GM12891 (cell line): ENCODE measurements around the gene PSMD13.
A peak's percentile ranks its signal among the peaks of the same experiment; 100 is the strongest.

ENCODE experiments used
- DNase-seq: peaks from one replicate; pipeline ENCODE4 v3.0.0; 2011; ENCODE audit warnings: low spot score; ENCODE audit not compliant: insufficient read length
- FAIRE-seq: peaks from 2 replicates; lab custom pipeline; 2011; peaks lifted over from hg19 to GRCh38; lab: Jason Lieb, UNC
- PAX5 ChIP-seq: IDR thresholded peaks from 2 replicates; pipeline ENCODE4 v1.6.1; 2011; ENCODE audit warnings: low read length, moderate library complexity, mild to moderate bottlenecking; ENCODE audit not compliant: insufficient read depth, severe bottlenecking
- POLR2A ChIP-seq: IDR thresholded peaks from 2 replicates; pipeline ENCODE4 v1.6.1; 2011; ENCODE audit warnings: low read depth, low read length, control low read depth
- POLR2AphosphoS5 ChIP-seq: IDR thresholded peaks from 2 replicates; pipeline ENCODE4 v1.6.1; 2011; ENCODE audit warnings: low read depth, low read length, control low read depth
- POU2F2 ChIP-seq: IDR thresholded peaks from 2 replicates; pipeline ENCODE4 v1.6.1; 2011; ENCODE audit warnings: low read depth, mild to moderate bottlenecking, control low read depth, low read length, moderate library complexity
- SPI1 ChIP-seq: IDR thresholded peaks from 2 replicates; pipeline ENCODE4 v1.6.1; 2011; ENCODE audit warnings: low read depth, low read length, control low read depth
- TAF1 ChIP-seq: IDR thresholded peaks from 2 replicates; pipeline ENCODE4 v1.6.1; 2011; ENCODE audit warnings: low read depth, low read length, control low read depth

Gene PSMD13

DNA sequence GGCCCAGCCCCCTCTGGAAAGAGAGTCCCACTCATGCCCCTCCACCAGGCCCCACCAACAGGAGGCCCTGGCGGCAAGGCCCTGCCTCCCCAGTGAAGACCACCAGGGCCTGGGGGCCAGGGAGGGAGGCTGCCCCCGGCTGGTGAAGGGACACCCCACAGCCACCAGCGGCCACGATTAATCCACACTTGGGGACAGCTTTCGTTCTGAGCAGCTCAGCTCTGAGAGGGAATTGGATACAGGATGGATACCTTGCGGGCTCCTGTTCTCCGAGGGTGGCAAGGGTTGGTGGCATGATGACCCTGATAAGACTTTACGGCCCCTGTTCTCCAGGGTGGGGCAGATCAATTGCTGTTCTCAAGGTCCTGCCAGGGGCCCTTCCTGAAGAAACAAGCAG, 34.5 kb downstream of the PSMD13 start:
- no peak for TF ChIP-seq PAX5
- no peak for TF ChIP-seq SPI1
- TF ChIP-seq POLR2AphosphoS5, result no peak
- no peak for TF ChIP-seq POLR2A
- TF ChIP-seq POU2F2, result no peak
- no peak for TF ChIP-seq TAF1
- DNase-seq (no peak), FAIRE-seq (no peak)

DNA sequence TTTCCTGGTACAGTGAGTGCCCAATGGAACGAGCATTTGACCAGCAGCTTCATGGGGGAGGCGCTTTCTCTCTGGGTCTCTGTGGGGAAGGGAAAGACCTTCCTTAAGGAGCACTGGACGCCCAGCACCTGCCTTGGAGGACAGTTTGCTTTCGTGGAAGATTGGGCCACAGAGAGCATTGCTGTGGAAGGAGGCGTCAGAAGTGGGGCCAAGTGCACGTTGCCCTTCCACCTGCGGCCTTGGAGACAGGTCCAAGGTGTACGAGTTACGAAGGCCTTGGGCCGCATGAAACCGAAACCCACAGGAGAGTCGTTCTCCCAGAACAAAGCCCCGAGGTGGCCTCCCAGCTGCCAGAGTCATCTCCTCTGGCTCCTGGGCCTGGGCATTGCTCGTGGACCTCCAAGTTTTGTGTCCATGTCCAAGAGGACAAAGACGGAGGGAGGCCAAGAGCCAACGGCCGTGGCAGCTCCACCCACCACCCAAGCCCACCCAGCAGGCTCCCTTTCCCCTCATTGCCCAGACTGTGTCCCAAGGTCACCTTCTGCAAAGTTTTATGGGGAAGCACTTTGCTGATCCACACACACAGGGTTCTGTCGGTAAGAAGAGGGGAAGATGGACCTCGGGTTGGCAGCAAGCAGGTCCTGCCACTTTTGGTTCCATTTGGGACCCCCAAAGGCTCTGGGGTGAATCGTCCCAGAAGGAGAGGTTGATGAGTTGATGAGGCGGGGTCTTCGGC, 35.6 kb downstream of the PSMD13 start:
- TF ChIP-seq POU2F2 (no peak), POLR2A (no peak), SPI1 (no peak), TAF1 (no peak), PAX5 (no peak)

DNA sequence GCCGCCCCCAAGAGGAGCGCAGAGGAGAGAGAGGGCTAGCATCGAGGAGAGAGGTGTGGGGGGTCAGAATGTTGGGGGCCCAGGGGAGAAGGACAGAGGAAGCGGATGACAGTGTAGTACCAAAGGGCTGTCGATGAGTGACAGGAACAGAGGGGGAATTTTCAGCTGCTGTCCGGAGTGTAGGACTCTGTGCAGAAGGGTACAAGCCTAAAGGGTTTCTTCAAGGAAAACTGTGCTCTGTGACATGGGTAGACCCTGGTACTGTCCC, 36.1 kb downstream of the PSMD13 start:
- no peak for DNase-seq
- TF ChIP-seq POLR2A, result no peak
- TF ChIP-seq TAF1, result no peak

More for the DNA sequence above, 35.6 kb downstream of the PSMD13 start:
- DNase-seq (no peak), FAIRE-seq (no peak)

DNA sequence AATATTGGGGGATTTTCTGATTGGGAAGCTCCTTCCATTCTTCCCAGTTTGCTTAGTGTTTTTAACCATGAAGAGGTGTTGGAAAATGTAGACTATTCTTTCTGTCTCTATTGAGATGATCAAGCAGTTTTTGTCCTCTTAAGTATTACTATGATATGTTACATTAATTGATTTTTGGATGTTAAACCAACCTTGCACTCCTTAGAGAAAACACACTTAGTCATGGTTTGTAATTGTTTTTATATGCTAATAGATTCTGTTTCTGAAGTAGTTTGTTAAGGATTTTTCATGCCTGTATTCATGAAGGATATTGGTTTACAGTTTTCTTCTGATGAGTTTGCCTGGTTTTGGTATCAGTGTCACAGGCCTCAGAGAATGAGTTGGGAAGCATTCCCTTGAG, 39.4 kb downstream of the PSMD13 start:
- no peak for DNase-seq
- no peak for FAIRE-seq
- no peak for TF ChIP-seq POU2F2
- TF ChIP-seq PAX5, result no peak

More for the DNA sequence above, 36.1 kb downstream of the PSMD13 start:
- FAIRE-seq, result no peak

DNA sequence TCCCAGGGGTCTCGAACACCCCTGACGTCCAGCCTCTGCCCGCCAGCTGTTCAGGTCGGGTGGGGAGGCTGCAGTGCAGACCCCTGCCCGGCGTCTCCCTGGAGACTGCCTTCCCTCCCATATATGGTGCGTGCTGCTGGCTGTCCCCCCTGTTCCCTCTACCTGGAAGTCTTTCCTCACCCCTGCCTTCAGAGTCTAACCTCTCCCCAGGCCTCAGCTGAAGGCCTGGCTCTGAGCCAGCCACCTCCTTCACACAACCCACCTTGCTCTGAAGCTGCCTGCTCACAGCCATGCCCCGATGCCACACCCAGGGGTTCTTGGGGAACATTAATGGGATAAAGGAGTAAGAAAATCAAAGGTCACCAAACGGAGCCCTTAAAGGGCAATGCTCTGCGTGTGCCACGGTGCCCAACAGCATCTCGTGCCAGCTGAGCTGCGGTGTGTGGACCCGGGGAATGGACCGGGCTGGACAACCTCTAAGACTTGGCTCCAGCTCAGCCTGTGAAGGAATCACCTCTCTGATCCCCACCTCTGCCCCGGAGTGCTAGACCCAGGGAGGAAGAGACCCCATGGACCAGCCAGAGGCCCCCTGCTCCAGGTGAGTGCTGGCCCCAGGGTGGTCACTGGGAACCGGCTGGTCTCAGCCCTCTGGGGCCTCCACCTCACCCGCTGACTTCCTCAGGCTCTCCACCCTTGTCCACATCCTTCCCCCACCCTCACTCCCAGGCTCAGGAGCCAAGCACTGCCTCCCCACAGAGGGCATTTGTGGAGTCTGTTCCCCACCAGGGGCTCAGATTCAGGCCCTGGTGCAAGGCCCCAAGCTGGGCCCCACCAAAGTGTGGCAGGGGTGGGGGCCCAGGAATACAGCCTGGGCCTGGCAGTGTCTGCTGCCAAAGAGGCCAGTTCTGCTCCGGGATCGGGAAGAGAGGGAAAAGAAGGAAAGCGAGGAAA, 41.5 kb downstream of the PSMD13 start, which contains the start of gene NLRP6:
TSS of gene NLRP6 (plus strand) at position 407 of the 951 bp plus-strand sequence. CDS start at position 570, 163 bp downstream.
- FAIRE-seq, result no peak
- DNase-seq, result peak; percentile 24
- TF ChIP-seq SPI1 (no peak), POLR2AphosphoS5 (no peak), POLR2A (no peak)

DNA sequence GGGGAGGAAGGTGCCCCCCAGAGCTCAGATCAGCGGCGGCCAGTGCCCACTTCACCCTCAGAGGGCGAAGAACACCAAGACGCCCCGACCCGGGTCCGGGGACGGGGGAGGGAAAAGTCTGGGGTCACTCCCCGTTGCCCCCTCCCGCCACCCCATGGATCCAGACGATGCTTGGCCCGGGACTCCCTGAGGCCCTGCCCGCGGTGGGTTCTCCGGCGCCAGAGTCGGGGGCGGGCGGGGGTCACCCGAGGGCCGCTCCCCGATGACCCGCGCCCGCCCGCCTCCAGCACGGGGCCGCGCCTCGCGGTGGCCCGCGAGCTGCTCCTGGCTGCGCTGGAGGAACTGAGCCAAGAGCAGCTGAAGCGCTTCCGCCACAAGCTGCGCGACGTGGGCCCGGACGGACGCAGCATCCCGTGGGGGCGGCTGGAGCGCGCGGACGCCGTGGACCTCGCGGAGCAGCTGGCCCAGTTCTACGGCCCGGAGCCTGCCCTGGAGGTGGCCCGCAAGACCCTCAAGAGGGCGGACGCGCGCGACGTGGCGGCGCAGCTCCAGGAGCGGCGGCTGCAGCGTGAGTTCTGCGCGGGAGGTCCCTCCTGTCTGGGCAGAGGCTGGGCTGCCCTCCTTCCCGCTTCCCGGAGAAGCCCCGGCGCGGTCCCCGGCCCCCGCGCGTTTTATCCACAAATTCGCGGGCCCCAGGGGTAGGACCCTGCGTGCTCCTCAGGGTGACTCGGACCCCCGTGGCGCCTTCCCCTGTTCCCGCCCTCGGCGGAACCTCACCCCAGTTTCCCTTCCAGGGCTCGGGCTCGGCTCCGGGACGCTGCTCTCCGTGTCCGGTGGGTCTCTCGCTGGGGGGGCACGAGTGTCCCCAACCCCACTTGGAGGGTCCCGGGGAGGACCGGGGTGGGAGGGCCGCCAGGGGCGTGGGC, 42.5 kb downstream of the PSMD13 start:
- TF ChIP-seq POLR2AphosphoS5 (no peak), POLR2A (no peak), TAF1 (no peak), POU2F2 (no peak), SPI1 (no peak), PAX5 (no peak)
- peak; percentile 29 for DNase-seq

DNA sequence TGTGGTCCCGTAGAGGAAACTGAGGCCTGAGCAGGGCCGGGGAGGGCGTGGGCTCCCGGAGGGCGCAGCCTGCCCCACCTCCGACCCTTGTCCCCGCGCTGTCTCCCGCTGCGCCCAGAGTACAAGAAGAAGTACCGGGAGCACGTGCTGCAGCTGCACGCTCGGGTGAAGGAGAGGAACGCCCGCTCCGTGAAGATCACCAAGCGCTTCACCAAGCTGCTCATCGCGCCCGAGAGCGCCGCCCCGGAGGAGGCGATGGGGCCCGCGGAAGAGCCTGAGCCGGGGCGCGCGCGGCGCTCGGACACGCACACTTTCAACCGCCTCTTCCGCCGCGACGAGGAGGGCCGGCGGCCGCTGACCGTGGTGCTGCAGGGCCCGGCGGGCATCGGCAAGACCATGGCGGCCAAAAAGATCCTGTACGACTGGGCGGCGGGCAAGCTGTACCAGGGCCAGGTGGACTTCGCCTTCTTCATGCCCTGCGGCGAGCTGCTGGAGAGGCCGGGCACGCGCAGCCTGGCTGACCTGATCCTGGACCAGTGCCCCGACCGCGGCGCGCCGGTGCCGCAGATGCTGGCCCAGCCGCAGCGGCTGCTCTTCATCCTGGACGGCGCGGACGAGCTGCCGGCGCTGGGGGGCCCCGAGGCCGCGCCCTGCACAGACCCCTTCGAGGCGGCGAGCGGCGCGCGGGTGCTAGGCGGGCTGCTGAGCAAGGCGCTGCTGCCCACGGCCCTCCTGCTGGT, 43.4 kb downstream of the PSMD13 start:
- DNase-seq (peak; percentile 61), FAIRE-seq (peak; percentile 73)
- TF ChIP-seq POLR2AphosphoS5, result no peak
- no peak for TF ChIP-seq TAF1
- no peak for TF ChIP-seq PAX5
- no peak for TF ChIP-seq POU2F2
- no peak for TF ChIP-seq POLR2A
- no peak for TF ChIP-seq SPI1

More for the DNA sequence above, 42.5 kb downstream of the PSMD13 start:
- FAIRE-seq, result no peak

DNA sequence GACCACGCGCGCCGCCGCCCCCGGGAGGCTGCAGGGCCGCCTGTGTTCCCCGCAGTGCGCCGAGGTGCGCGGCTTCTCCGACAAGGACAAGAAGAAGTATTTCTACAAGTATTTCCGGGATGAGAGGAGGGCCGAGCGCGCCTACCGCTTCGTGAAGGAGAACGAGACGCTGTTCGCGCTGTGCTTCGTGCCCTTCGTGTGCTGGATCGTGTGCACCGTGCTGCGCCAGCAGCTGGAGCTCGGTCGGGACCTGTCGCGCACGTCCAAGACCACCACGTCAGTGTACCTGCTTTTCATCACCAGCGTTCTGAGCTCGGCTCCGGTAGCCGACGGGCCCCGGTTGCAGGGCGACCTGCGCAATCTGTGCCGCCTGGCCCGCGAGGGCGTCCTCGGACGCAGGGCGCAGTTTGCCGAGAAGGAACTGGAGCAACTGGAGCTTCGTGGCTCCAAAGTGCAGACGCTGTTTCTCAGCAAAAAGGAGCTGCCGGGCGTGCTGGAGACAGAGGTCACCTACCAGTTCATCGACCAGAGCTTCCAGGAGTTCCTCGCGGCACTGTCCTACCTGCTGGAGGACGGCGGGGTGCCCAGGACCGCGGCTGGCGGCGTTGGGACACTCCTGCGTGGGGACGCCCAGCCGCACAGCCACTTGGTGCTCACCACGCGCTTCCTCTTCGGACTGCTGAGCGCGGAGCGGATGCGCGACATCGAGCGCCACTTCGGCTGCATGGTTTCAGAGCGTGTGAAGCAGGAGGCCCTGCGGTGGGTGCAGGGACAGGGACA, 44.1 kb downstream of the PSMD13 start:
- FAIRE-seq (peak; percentile 80), DNase-seq (peak; percentile 58)
- 0 out of 2 replicates have a peak, but pooled peaks have one; percentile 16 for TF ChIP-seq SPI1
- TF ChIP-seq POLR2A, result no peak
- TF ChIP-seq POU2F2, result no peak
